GM21723 (cell line): ENCODE measurements around the gene SRPX2.

Source experiments
- ATAC-seq: cut with Tn5 transposase; IDR thresholded peaks from one replicate; pipeline ENCODE4 v1.9.1; 2021; ENCODE audit warnings: mild to moderate bottlenecking, moderate library complexity; ENCODE audit not compliant: unreplicated experiment

SRPX2 gene

GRCh38 chrX:100643956-100644860 lies at the start of gene SRPX2:
Gene SRPX2, plus strand, starts transcription at chrX:100644199. Its CDS starts 2,124 bp downstream, at chrX:100646323.
- no peak for ATAC-seq

DNA sequence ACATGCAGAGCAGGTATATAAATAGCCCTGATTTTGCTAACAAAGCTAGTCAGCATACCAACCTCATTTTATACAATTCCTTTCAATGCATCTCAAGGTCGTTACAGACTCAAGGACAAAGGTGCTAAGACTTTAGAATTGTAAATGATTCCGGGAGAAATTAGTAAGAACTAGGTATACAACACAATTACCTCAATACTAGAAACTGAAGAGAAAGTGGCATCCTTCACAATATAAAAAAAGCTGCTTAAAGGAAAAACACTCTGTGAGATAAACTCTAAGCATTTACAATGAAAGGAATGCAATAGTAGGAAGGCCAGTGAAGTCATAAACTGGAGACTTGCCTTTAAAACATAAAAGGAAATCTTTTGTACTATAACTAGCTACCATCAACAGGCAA lies 47.4 kb upstream of the SRPX2 start:
- no peak for ATAC-seq

- ATAC-seq = no peak
Observed at GRCh38 chrX:100599456-100599855, 44.5 kb upstream of the SRPX2 start.

- no peak for ATAC-seq
Observed at GRCh38 chrX:100600340-100600739, 43.7 kb upstream of the SRPX2 start.

DNA sequence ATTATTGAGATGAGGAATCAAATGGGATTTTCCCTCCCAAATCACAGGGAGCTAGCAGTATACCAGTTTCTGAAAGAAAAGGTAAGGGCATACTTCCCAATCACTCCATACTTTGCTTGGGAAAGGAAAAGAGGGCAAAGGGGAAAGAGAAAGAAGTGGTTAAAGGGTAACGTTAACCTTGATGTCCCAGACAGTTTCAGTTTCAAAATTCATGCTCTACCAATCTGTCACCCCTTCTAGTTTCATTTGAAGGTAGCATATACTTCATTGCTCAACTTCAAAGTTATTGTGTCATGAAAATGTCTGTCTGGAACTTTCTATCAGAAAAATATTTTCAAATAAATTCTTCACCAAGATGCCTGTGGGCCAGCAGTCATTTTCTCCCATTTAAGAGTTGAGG lies 43.2 kb upstream of the SRPX2 start:
- no peak for ATAC-seq

DNA sequence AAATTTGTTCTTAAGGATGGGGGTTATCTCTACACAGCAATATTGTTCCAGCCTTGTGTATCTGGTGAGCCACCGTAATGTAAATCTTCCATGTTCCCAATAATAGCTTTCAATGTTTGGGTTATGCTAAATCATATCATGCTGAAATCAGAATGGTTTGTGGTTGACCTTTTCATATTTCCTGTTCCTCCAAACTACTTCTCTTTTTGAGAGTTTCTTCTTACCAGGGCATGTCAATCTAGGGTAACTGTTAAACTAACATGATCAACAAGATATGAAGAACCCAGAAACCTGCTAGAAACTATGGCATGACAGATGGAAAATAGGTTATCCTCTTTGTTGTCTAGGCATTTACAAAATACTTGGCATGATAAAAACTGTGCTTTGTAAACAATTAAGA lies 37.2 kb upstream of the SRPX2 start:
- ATAC-seq = no peak

DNA sequence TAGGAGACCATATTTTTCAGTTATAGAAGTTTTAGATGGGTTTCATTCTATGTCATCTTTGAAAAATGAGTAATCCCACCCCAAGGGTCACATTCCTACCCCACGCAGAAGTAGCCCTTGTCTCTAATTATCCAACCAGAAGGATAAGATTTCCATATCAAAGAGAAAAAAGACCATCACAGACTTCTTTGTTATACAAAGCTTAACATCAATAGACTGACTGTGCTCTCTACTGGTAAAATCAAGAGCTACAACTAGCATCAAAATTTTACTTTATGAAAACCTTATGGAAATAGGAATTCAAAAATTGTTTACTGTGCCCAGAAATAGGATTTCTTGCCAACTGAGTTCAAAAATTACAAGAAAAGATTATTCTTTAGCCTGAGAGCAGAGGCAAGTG lies 34.4 kb upstream of the SRPX2 start:
- ATAC-seq = no peak

DNA sequence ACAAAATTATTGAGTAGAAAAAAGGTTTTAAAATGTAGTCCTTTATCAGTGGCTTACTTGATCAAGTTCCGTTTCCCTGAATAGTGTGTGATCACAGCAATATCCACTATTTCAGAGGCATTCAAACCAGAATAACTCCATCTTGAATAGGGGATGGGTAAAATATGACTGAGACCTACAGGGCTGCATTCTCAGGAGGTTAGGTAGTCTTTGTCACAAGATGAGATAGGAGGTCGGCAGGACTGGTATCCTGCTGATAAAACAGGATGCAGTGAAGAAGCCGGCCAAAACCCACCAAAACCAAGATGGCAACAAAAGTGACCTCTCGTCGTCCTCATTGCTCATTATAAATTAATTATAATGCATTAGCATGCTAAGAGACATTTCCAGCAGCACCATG lies 32.0 kb upstream of the SRPX2 start:
- ATAC-seq = no peak

GRCh38 chrX:100615005-100615404 lies 29.0 kb upstream of the SRPX2 start:
- peak; percentile 100 for ATAC-seq

- ATAC-seq = no peak
Observed at GRCh38 chrX:100623001-100623400, 21.0 kb upstream of the SRPX2 start.

DNA sequence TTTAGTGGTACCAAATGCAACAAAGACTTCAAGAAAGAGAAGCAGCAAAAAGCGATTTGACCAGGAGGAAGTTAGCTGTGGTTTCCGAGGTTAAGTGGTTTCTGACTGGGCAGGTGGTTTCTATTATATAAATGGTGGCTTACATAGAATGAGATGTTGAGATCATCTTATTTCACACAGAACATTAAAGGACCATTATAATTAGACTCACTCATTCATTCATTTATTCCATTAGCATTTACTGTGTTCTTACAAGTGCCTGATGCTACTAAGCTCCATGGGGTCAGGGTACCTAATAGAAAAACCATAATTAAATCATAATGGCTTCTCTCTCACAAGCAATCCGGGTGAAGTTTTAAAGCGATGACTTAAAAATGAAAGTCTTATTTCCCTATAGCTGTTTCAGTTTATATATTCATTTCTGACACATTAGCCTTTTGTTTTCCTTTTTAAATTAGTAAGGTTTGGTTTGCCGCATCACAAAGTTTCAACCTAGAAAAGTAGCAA lies 18.0 kb upstream of the SRPX2 start:
- ATAC-seq = peak; percentile 97

DNA sequence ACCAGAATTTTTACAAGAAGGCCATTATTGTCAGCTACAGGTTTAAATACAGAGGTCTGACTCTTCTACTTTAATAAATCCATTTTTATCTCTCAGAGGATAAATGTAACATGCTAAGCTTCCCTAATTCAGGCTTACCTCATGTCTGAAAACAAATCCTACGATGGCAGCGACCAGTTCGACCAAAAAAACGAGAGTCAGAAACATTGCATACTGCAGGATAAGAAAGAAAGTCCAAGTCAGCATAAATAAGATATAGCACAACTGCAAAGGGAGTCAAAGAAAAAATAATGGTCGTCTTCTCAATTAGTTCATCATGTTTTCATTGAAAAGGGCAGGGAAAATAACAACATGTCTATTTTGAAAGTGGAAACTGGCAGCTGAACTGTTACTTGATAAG lies 9.0 kb upstream of the SRPX2 start:
- ATAC-seq = no peak

- no peak for ATAC-seq
Observed at GRCh38 chrX:100635989-100636320, 8.0 kb upstream of the SRPX2 start.

- peak; percentile 93 for ATAC-seq
Observed at GRCh38 chrX:100636321-100636991, 7.5 kb upstream of the SRPX2 start, which contains the start of gene TSPAN6. Gene TSPAN6, minus strand, starts transcription at chrX:100636806. Its CDS starts 112 bp downstream, at chrX:100636694.

DNA sequence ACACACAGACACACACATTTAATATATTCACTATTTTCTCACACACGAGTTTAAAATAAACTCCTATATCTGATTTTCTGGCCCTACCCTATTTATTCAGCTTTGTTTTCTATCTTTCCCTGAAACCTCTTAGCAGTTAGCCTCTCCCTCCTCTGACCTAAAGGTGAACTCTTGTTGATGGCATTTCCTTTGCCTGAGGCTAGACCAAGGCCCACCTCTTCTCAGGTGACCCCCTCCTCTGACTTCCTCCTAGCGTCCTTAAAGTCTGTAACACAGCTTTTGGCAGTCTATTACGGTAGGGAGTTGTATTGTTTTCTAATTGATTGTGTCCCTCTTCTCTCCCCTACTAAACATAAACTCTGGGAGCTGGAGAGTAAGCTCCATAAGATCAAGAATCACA lies 1.7 kb upstream of the SRPX2 start:
- no peak for ATAC-seq

- no peak for ATAC-seq
Observed at GRCh38 chrX:100643212-100643611, 787 bp upstream of the SRPX2 start.

DNA sequence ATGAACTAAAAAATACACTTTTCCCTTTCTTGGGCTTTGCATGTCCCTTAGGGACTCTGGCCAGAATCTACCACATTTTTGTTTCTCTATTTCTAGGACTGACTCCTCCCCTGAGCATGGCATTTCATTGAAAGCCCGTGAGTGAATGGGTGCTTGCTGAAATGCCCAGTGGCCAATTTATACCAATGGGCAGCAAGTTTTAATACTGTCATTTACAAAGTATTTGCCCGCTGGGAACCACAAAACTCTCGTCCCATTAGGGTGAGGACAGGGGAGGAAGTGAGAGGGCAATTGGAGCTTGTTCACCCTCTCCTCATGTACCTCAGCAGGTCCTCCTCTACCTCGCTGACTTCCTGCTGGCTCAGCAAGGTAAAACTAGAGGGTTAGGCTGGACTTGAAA lies 1.1 kb downstream of the SRPX2 start:
- no peak for ATAC-seq

- no peak for ATAC-seq
Observed at GRCh38 chrX:100647095-100647494, 3.1 kb downstream of the SRPX2 start.

DNA sequence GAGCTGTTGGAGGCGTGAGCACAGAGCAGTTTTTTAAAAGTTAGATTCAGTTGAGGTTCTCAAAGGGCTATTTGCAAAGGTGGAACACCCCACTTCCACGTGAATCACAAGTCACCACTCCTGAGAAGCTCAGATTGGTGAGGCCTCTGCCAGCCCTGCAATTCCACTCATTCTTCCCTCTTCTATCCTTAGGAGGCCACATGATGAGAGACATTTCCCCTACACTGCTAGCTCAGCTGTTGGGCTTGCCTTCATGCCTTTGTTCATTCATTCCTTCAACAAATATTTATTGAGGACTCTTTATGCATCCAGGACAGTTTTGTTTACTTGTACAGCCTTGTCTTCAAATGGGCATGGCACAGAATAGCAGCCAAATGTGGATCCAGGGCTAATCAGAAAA lies 3.7 kb downstream of the SRPX2 start:
- no peak for ATAC-seq

- ATAC-seq = no peak
Observed at GRCh38 chrX:100648458-100649417, 4.7 kb downstream of the SRPX2 start.
